ENCODE results near the gene PPP4R1.

- TF ChIP-seq CTCF (IDR thresholded peaks at IDR 0.05 in 2 of 3, conservative IDR thresholded peaks at IDR 0.05 in 1 of 3; ENCODE audit: borderline replicate concordance in 1 of 3, insufficient read depth in 1 of 3, low read depth in 2 of 3, low read length in 2 of 3) (no peak), POLR2A (IDR thresholded peaks at IDR 0.05; ENCODE audit: borderline replicate concordance, extremely low read depth, insufficient read depth, insufficient read length) (no peak), POLR2AphosphoS5 (IDR thresholded peaks at IDR 0.05; ENCODE audit: low read depth, low read length) (no peak), RAD21 (IDR thresholded peaks at IDR 0.05; ENCODE audit: low read depth) (no peak), YY1 (IDR thresholded peaks at IDR 0.05; ENCODE audit: extremely low read depth, insufficient replicate concordance, low read depth, low read length) (no peak), REST (IDR thresholded peaks at IDR 0.05; ENCODE audit: low read depth) (no peak), EGR1 (IDR thresholded peaks at IDR 0.05; ENCODE audit: low read depth) (no peak)
Measured at GRCh38 chr18:9663377-9663776, 49.0 kb upstream of the PPP4R1 start.

All from HCT116 (cell line).